Adipocyte (in vitro differentiated cells): ENCODE results near the gene PFDN6.

ENCODE experiments used
- DNase-seq: peaks from one replicate; pipeline ENCODE4 v3.0.0-alpha.2; 2015; ENCODE audit warnings: low read depth
- H3K27me3 ChIP-seq: replicated peaks from 2 replicates; pipeline ENCODE4 v1.7.0; 2013; ENCODE audit warnings: mild to moderate bottlenecking, low read length, moderate library complexity; ENCODE audit not compliant: control insufficient read depth, insufficient read depth
- H3K36me3 ChIP-seq: 2 replicates; pipeline ENCODE4 v1.7.0; 2013; ENCODE audit warnings: low read length, mild to moderate bottlenecking, moderate library complexity; ENCODE audit not compliant: control insufficient read depth, insufficient read depth, severe bottlenecking
- H3K4me1 ChIP-seq: 2 replicates; pipeline ENCODE4 v1.7.0; 2013; ENCODE audit warnings: mild to moderate bottlenecking, low read length, moderate library complexity; ENCODE audit not compliant: control insufficient read depth, insufficient read depth
- H3K4me3 ChIP-seq: 2 replicates; pipeline ENCODE4 v1.7.0; 2013; ENCODE audit warnings: mild to moderate bottlenecking, low read length, moderate library complexity
- H3K9ac ChIP-seq: 2 replicates; pipeline ENCODE4 v1.7.0; 2013; ENCODE audit warnings: mild to moderate bottlenecking, low read length, moderate library complexity
- H3K9me3 ChIP-seq: 2 replicates; pipeline ENCODE4 v1.7.0; 2013; ENCODE audit warnings: mild to moderate bottlenecking, low read length, moderate library complexity; ENCODE audit not compliant: control insufficient read depth

Gene PFDN6

GRCh38 chr6:33297956-33298772, 8.8 kb downstream of the PFDN6 start:
- peak; percentile 84 for DNase-seq
- Histone ChIP-seq H3K36me3 (peaks cover 11% of the 10 kb centered on the region), H3K4me3 (peak overlapping the region; percentile 93), H3K9me3 (no peaks in the 10 kb centered on the region), H3K27me3 (no peaks in the 10 kb centered on the region), H3K9ac (peak overlapping the region; percentile 97), H3K4me1 (peaks cover 16% of the 10 kb centered on the region)

GRCh38 chr6:33298773-33299236, 9.4 kb downstream of the PFDN6 start, which contains the start of gene RGL2:
Gene RGL2 (minus strand): TSS chr6:33298942. CDS start chr6:33298610, 332 bp downstream.
- H3K9me3 ChIP-seq = no peaks in the 10 kb centered on the region
- no peaks in the 10 kb centered on the region for H3K27me3 ChIP-seq
- H3K4me3 ChIP-seq = peak within 1 kb of the TSS; percentile 93
- H3K4me1 ChIP-seq = peaks cover 16% of the 10 kb centered on the region
- peak; percentile 77 for DNase-seq
- H3K36me3 ChIP-seq = peaks cover 16% of the 10 kb centered on the region
- H3K9ac ChIP-seq = peak within 1 kb of the TSS; percentile 97

- H3K27me3 ChIP-seq = no peaks in the 10 kb centered on the region
- H3K4me3 ChIP-seq = peak overlapping the region; percentile 93
- peak overlapping the region; percentile 97 for H3K9ac ChIP-seq
- no peaks in the 10 kb centered on the region for H3K9me3 ChIP-seq
- H3K36me3 ChIP-seq = peaks cover 18% of the 10 kb centered on the region
- peaks cover 16% of the 10 kb centered on the region for H3K4me1 ChIP-seq
- DNase-seq = peak; percentile 98
Observed at GRCh38 chr6:33299237-33299944, 10.0 kb downstream of the PFDN6 start.

- H3K27me3 ChIP-seq = no peaks in the 10 kb centered on the region
- peaks cover 30% of the 10 kb centered on the region for H3K36me3 ChIP-seq
- no peak overlapping the region for H3K9ac ChIP-seq
Observed at GRCh38 chr6:33301877-33302276, 12.5 kb downstream of the PFDN6 start.

GRCh38 chr6:33304216-33304615, 14.8 kb downstream of the PFDN6 start:
- Histone ChIP-seq H3K9me3 (no peaks in the 10 kb centered on the region), H3K27me3 (no peaks in the 10 kb centered on the region), H3K4me3 (no peak overlapping the region), H3K36me3 (peaks cover 30% of the 10 kb centered on the region), H3K9ac (no peak overlapping the region), H3K4me1 (peaks cover 7% of the 10 kb centered on the region)
- DNase-seq = no peak

More at GRCh38 chr6:33301877-33302276, 12.5 kb downstream of the PFDN6 start:
- peaks cover 16% of the 10 kb centered on the region for H3K4me1 ChIP-seq
- no peaks in the 10 kb centered on the region for H3K9me3 ChIP-seq
- H3K4me3 ChIP-seq = no peak overlapping the region
- no peak for DNase-seq

- H3K4me3 ChIP-seq = no peak overlapping the region
- no peaks in the 10 kb centered on the region for H3K9me3 ChIP-seq
- H3K4me1 ChIP-seq = peaks cover 7% of the 10 kb centered on the region
- peaks cover 30% of the 10 kb centered on the region for H3K36me3 ChIP-seq
- no peak overlapping the region for H3K9ac ChIP-seq
- H3K27me3 ChIP-seq = no peaks in the 10 kb centered on the region
- DNase-seq = no peak
Observed at GRCh38 chr6:33305052-33305451, 15.7 kb downstream of the PFDN6 start.

GRCh38 chr6:33306356-33306755, 17.0 kb downstream of the PFDN6 start:
- no peaks in the 10 kb centered on the region for H3K4me1 ChIP-seq
- no peak for DNase-seq
- H3K9ac ChIP-seq = no peak overlapping the region
- no peak overlapping the region for H3K4me3 ChIP-seq
- H3K27me3 ChIP-seq = no peaks in the 10 kb centered on the region
- peaks cover 30% of the 10 kb centered on the region for H3K36me3 ChIP-seq
- no peaks in the 10 kb centered on the region for H3K9me3 ChIP-seq

GRCh38 chr6:33312361-33313104, 23.1 kb downstream of the PFDN6 start:
- DNase-seq = peak; percentile 59
- Histone ChIP-seq H3K4me3 (peak overlapping the region; percentile 95), H3K9me3 (no peaks in the 10 kb centered on the region), H3K4me1 (peaks cover 23% of the 10 kb centered on the region), H3K9ac (peak overlapping the region; percentile 99), H3K36me3 (no peaks in the 10 kb centered on the region), H3K27me3 (no peaks in the 10 kb centered on the region)

- peak; percentile 60 for DNase-seq
- Histone ChIP-seq H3K9ac (peak overlapping the region; percentile 99), H3K4me3 (peak overlapping the region; percentile 95), H3K9me3 (no peaks in the 10 kb centered on the region), H3K27me3 (no peaks in the 10 kb centered on the region), H3K4me1 (peaks cover 25% of the 10 kb centered on the region), H3K36me3 (no peaks in the 10 kb centered on the region)
Observed at GRCh38 chr6:33313105-33313708, 23.8 kb downstream of the PFDN6 start.

GRCh38 chr6:33313709-33314514, 24.5 kb downstream of the PFDN6 start, which contains the start of gene TAPBP:
Gene TAPBP (minus strand): TSS chr6:33314078. CDS start chr6:33314041, 37 bp downstream.
- DNase-seq = peak; percentile 87
- peak within 1 kb of the TSS; percentile 95 for H3K4me3 ChIP-seq
- no peaks in the 10 kb centered on the region for H3K9me3 ChIP-seq
- H3K4me1 ChIP-seq = peaks cover 32% of the 10 kb centered on the region
- peaks cover 5% of the 10 kb centered on the region for H3K36me3 ChIP-seq
- peak within 1 kb of the TSS; percentile 99 for H3K9ac ChIP-seq
- no peaks in the 10 kb centered on the region for H3K27me3 ChIP-seq
